MM.1S (cell line): ENCODE results near the gene TGFB2.

Experiments used
- CTCF ChIP-seq: fragments of 300-600 bp; sonication (generic); IDR thresholded peaks from 2 replicates; pipeline ENCODE4 v1.5.1; 2016; ENCODE audit warnings: antibody characterized with exemption, low read length, mixed read lengths
- EZH2 ChIP-seq: fragments of 300-600 bp; sonication (generic); optimal IDR thresholded peaks from 2 replicates; pipeline ENCODE3; 2017; ENCODE audit warnings: low read depth, mild to moderate bottlenecking, antibody characterized with exemption, low read length, mixed read lengths
- EZH2phosphoT487 ChIP-seq: fragments of 300-600 bp; sonication (generic); IDR thresholded peaks from 2 replicates; pipeline ENCODE4 v1.6.1; 2018; ENCODE audit warnings: antibody characterized with exemption, low read length

GRCh38 chr1:218332416-218332815 is 12.7 kb upstream of the TGFB2 start:
- TF ChIP-seq CTCF (no peak), EZH2phosphoT487 (no peak), EZH2 (no peak)
